GM19193 (cell line): ENCODE measurements around the gene POLR2A.

ENCODE experiments used
- POLR2A ChIP-seq: IDR thresholded peaks from 4 replicates; pipeline ENCODE4 v1.6.1; 2011; ENCODE audit not compliant: insufficient read depth, insufficient read length; ENCODE audit errors: extremely low read depth

The POLR2A gene

GRCh38 chr17:7443499-7444485, 40.4 kb upstream of the POLR2A start:
- no peak for TF ChIP-seq POLR2A

- TF ChIP-seq POLR2A, result no peak
Observed at GRCh38 chr17:7444682-7445618, 39.2 kb upstream of the POLR2A start, which contains the start of gene CHRNB1. CHRNB1 (plus strand) TSS chr17:7445061; CDS start chr17:7445128, 67 bp downstream.

- no peak for TF ChIP-seq POLR2A
Observed at GRCh38 chr17:7445619-7445968, 38.6 kb upstream of the POLR2A start.

GRCh38 chr17:7448461-7448860, 35.7 kb upstream of the POLR2A start:
- TF ChIP-seq POLR2A, result no peak

GRCh38 chr17:7459961-7460545, 24.1 kb upstream of the POLR2A start:
- no peak for TF ChIP-seq POLR2A

- no peak for TF ChIP-seq POLR2A
Observed at GRCh38 chr17:7460850-7461660, 23.1 kb upstream of the POLR2A start.

- no peak for TF ChIP-seq POLR2A
Observed at GRCh38 chr17:7462474-7463371, 21.4 kb upstream of the POLR2A start.

GRCh38 chr17:7463372-7463846, 20.8 kb upstream of the POLR2A start:
- TF ChIP-seq POLR2A, result no peak

GRCh38 chr17:7464081-7464480, 20.1 kb upstream of the POLR2A start:
- TF ChIP-seq POLR2A, result no peak

GRCh38 chr17:7465597-7466275, 18.4 kb upstream of the POLR2A start:
- TF ChIP-seq POLR2A, result no peak

- TF ChIP-seq POLR2A, result no peak
Observed at GRCh38 chr17:7466318-7466638, 17.9 kb upstream of the POLR2A start.

GRCh38 chr17:7466639-7467341, 17.4 kb upstream of the POLR2A start:
- TF ChIP-seq POLR2A, result no peak
